OCI-LY7 (cell line): Measurements from ENCODE around the gene CERS6. TPM values are rescaled to one million over a fixed set of nuclear protein-coding genes. Genes with fewer than 3 reads are reported as not detected.

Experiments
- BruUV-seq: library from RNA; stranded (reverse); fragments of 400-500 nt; replicated peaks from 2 replicates; lab custom pipeline; 2021; lab: Mats Ljungman, UMichigan
- CTCF ChIA-PET: fragments of 300-600 bp; sonication (Branson Sonifier 250); formaldehyde crosslinking; loops from one replicate; lab custom pipeline; 2022; ENCODE audit warnings: antibody characterized with exemption; ENCODE audit not compliant: unreplicated experiment; lab: Charles Lee
- POLR2A ChIA-PET: fragments of 300-600 bp; sonication (Branson Sonifier 250); formaldehyde crosslinking; loops from one replicate; lab custom pipeline; 2022; ENCODE audit warnings: antibody characterized with exemption; lab: Charles Lee
- DNase-seq: peaks from one replicate; pipeline ENCODE4 v3.0.0-alpha.2; 2015; ENCODE audit warnings: low spot score
- H2AFZ ChIP-seq: fragments of 200-600 bp; sonication (generic), shearing (Covaris generic); 2 replicates; pipeline ENCODE4 v1.6.1; 2014; ENCODE audit warnings: mild to moderate bottlenecking, antibody characterized with exemption, low read length, moderate library complexity
- H3K27ac ChIP-seq: fragments of 200-600 bp; sonication (generic); 2 replicates; pipeline ENCODE4 v1.5.1; 2014; ENCODE audit warnings: mixed run types, low read depth, mild to moderate bottlenecking, moderate library complexity, low read length, inconsistent platforms; ENCODE audit not compliant: poor library complexity, severe bottlenecking
- H3K36me3 ChIP-seq: fragments of 200-600 bp; sonication (generic); 2 replicates; pipeline ENCODE4 v1.6.1; 2014; ENCODE audit warnings: mild to moderate bottlenecking, antibody characterized with exemption, low read length, moderate library complexity, mixed read lengths; ENCODE audit not compliant: insufficient read depth
- H3K4me1 ChIP-seq: fragments of 200-600 bp; sonication (generic); 2 replicates; pipeline ENCODE4 v1.5.1; 2014; ENCODE audit warnings: mild to moderate bottlenecking, low read length; ENCODE audit not compliant: insufficient read depth, poor library complexity, severe bottlenecking
- H3K4me2 ChIP-seq: fragments of 200-600 bp; sonication (generic); 2 replicates; pipeline ENCODE4 v1.6.1; 2014; ENCODE audit warnings: mild to moderate bottlenecking, low read length
- H3K4me3 ChIP-seq: fragments of 200-600 bp; sonication (generic); 2 replicates; pipeline ENCODE4 v1.5.1; 2014; ENCODE audit warnings: mild to moderate bottlenecking, low read depth, low read length; ENCODE audit not compliant: poor library complexity, severe bottlenecking
- H3K79me2 ChIP-seq: fragments of 200-600 bp; sonication (generic); 2 replicates; pipeline ENCODE4 v1.6.1; 2016; ENCODE audit warnings: low read depth, mild to moderate bottlenecking, low read length, moderate library complexity, mixed read lengths; ENCODE audit not compliant: insufficient read depth
- H3K9me2 ChIP-seq: fragments of 200-600 bp; sonication (generic); 2 replicates; pipeline ENCODE4 v1.6.1; 2016; ENCODE audit warnings: mild to moderate bottlenecking, low read length, mixed read lengths; ENCODE audit not compliant: insufficient read depth
- H3K9me3 ChIP-seq: fragments of 200-600 bp; sonication (generic); 2 replicates; pipeline ENCODE4 v1.6.1; 2014; ENCODE audit warnings: mild to moderate bottlenecking, mixed run types, low read length, mixed read lengths
- H4K20me1 ChIP-seq: fragments of 200-600 bp; sonication (generic); 2 replicates; pipeline ENCODE4 v1.6.1; 2014; ENCODE audit warnings: mild to moderate bottlenecking, antibody characterized with exemption, low read length, moderate library complexity, mixed read lengths; ENCODE audit not compliant: insufficient read depth
- EZH2phosphoT487 ChIP-seq: fragments of 200-600 bp; sonication (generic); IDR thresholded peaks from 2 replicates; pipeline ENCODE4 v1.6.1; 2018; ENCODE audit warnings: low read depth, borderline replicate concordance, mild to moderate bottlenecking, mixed run types, antibody characterized with exemption, low read length, moderate library complexity, mixed read lengths
- intact Hi-C: fragments of 100-400 bp; cut with micrococcal nuclease; formaldehyde crosslinking; loops from one replicate; pipeline ENCODE4 v1.10.0; 2022; ENCODE audit not compliant: unreplicated experiment
- total RNA-seq, 2 experiments: library from RNA; depleted of rRNA in 1 of 2; stranded (reverse); fragments of >200 nt in 1 of 2; shearing (Covaris generic) in 1 of 2; gene quantifications; 2 replicates each; pipeline ENCODE4 v1.2.3, GENCODE V29; 2014 to 2022
- TF ChIP-seq, protein P1 (sequence below): fragments of 200-600 bp; sonication (generic); conservative IDR thresholded peaks from 2 replicates; pipeline ENCODE4 v1.5.1; 2014; ENCODE audit warnings: mild to moderate bottlenecking, antibody characterized with exemption, low read length, moderate library complexity, mixed read lengths

The CERS6 gene
- total RNA-seq, 2 experiments from 2014 or later, result 0.04 TPM; not detected in 1

DNA sequence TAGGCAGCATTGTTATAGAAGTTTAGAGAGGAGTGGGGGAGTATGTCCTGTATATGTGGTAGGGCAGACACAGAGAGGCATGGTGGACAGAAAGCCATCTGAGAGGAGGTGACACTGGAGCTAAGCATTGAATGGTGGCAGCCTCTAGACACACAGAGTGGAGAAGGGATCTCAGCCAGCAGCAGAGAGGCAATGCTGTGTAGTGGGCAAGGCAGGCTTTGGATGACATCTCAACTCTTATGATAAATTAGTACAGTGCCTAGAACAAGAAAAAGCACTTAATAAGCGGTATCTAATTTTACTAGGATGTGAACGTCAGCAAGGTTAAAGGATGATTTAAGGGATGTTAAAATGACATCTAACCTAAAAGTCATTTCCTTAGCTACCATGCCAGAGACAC, 22.5 kb upstream of the CERS6 start:
- ChIA-PET CTCF (no interaction called here), POLR2A (interaction anchor here (1.0 kb wide), 1 partner anchor 114 kb away, joined by 3 read pairs; no protein-coding TSS in a partner anchor)
- BruUV-seq, result no TSS peak
- no peaks in the 10 kb centered on the region for H3K9me2 ChIP-seq
- H3K9me3 ChIP-seq, result no peaks in the 10 kb centered on the region
- no peak overlapping the region for H2AFZ ChIP-seq
- DNase-seq, result no peak
- H4K20me1 ChIP-seq, result no peaks in the 10 kb centered on the region
- no peak overlapping the region for H3K4me3 ChIP-seq
- no peak for TF ChIP-seq EZH2phosphoT487
- TF ChIP-seq, protein P1, sequence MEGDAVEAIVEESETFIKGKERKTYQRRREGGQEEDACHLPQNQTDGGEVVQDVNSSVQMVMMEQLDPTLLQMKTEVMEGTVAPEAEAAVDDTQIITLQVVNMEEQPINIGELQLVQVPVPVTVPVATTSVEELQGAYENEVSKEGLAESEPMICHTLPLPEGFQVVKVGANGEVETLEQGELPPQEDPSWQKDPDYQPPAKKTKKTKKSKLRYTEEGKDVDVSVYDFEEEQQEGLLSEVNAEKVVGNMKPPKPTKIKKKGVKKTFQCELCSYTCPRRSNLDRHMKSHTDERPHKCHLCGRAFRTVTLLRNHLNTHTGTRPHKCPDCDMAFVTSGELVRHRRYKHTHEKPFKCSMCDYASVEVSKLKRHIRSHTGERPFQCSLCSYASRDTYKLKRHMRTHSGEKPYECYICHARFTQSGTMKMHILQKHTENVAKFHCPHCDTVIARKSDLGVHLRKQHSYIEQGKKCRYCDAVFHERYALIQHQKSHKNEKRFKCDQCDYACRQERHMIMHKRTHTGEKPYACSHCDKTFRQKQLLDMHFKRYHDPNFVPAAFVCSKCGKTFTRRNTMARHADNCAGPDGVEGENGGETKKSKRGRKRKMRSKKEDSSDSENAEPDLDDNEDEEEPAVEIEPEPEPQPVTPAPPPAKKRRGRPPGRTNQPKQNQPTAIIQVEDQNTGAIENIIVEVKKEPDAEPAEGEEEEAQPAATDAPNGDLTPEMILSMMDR, result no peak
- no peaks in the 10 kb centered on the region for H3K79me2 ChIP-seq
- no peaks in the 10 kb centered on the region for H3K4me1 ChIP-seq
- intact Hi-C loops, result no loop called here
- H3K36me3 ChIP-seq, result no peaks in the 10 kb centered on the region
- no peak overlapping the region for H3K4me2 ChIP-seq
- no peak overlapping the region for H3K27ac ChIP-seq

DNA sequence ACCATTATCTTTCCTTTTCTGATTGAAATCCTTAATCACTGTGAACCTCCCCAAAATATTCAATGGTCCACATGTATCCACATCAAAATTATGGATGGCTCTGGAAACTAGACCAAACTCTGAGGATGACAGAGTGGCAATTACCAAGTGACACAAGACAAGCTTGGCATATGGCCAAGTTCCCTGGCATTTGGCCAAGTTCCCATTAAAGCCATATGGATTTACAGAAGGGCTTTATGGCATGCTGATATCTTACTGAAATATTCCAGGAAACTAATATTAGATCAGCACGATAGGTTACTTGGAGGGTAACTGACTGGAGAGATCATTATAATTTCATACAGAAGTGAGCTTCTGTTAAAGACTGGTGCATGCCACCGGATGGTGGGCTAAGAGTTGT, 21.9 kb upstream of the CERS6 start:
- no peaks in the 10 kb centered on the region for H3K36me3 ChIP-seq
- no peaks in the 10 kb centered on the region for H3K9me3 ChIP-seq
- no peak overlapping the region for H3K4me3 ChIP-seq
- no peaks in the 10 kb centered on the region for H3K9me2 ChIP-seq
- intact Hi-C loops, result no loop called here
- H3K27ac ChIP-seq, result no peak overlapping the region
- no peak for DNase-seq
- CTCF ChIA-PET, result no interaction called here
- H3K4me1 ChIP-seq, result no peaks in the 10 kb centered on the region
- H4K20me1 ChIP-seq, result no peaks in the 10 kb centered on the region
- no TSS peak for BruUV-seq
- H2AFZ ChIP-seq, result no peak overlapping the region
- TF ChIP-seq, protein P1, result no peak
- TF ChIP-seq EZH2phosphoT487, result no peak
- H3K4me2 ChIP-seq, result no peak overlapping the region
- POLR2A ChIA-PET, result interaction anchor here (1.0 kb wide), 1 partner anchor 114 kb away, joined by 3 read pairs; no protein-coding TSS in a partner anchor
- no peaks in the 10 kb centered on the region for H3K79me2 ChIP-seq

DNA sequence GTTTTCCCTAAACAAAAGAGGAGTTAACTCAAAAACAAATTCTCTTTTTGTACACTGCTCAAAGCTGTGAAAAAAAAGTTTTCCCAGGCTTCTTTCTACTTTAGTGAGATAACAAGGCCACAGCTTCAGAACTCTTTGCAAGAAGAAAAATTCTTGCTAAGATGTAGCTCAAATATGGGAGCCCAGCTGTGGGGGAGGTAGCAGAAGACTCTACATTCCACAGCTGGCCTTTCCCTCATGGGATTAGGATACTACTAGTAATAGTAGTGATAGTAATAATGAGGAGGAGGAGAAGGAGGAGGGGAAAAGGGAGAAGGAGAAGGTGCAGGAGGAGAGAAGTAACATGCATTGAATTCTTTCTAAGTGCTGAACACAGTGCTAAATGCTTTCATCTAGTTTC, 19.2 kb upstream of the CERS6 start:
- intact Hi-C loops, result no loop called here
- BruUV-seq, result no TSS peak
- POLR2A ChIA-PET, result no interaction called here

More for the DNA sequence above, 19.2 kb upstream of the CERS6 start:
- Histone ChIP-seq H3K9me3 (no peaks in the 10 kb centered on the region), H3K36me3 (no peaks in the 10 kb centered on the region), H3K4me3 (no peak overlapping the region), H3K4me2 (no peak overlapping the region), H2AFZ (no peak overlapping the region), H3K79me2 (no peaks in the 10 kb centered on the region), H3K9me2 (no peaks in the 10 kb centered on the region), H4K20me1 (no peaks in the 10 kb centered on the region), H3K4me1 (no peaks in the 10 kb centered on the region), H3K27ac (no peak overlapping the region)
- no peak for TF ChIP-seq EZH2phosphoT487
- TF ChIP-seq, protein P1, result no peak
- CTCF ChIA-PET, result no interaction called here
- DNase-seq, result no peak
